ENCODE measurements around the gene TMTC4.
A peak's percentile ranks its signal among the peaks of the same experiment; 100 is the strongest.
"Not testable (repeated sequence)": the region's sequence is repeated elsewhere in the genome, so short reads cannot be mapped to it uniquely, and the experiment has no call there.

The TMTC4 gene

GRCh38 chr13:100707818-100708740 lies 33.5 kb upstream of the TMTC4 start:
- no peak overlapping the region for H3K4me3 ChIP-seq (ENCODE audit: low read depth, low read length)
- DNase-seq (ENCODE audit: low read depth) = no peak
- no peak for TF ChIP-seq CTCF (IDR thresholded peaks at IDR 0.05; ENCODE audit: control insufficient read depth, extremely low read depth, insufficient read depth)

GRCh38 chr13:100698331-100698730 lies 23.7 kb upstream of the TMTC4 start:
- not testable (repeated sequence) for H3K4me3 ChIP-seq (ENCODE audit: low read depth, low read length); DNase-seq (ENCODE audit: low read depth)

GRCh38 chr13:100695509-100695773 lies 20.8 kb upstream of the TMTC4 start:
- no peak for DNase-seq (ENCODE audit: low read depth)
- H3K4me3 ChIP-seq (ENCODE audit: low read depth, low read length) = no peak overlapping the region
- TF ChIP-seq CTCF (IDR thresholded peaks at IDR 0.05; ENCODE audit: control insufficient read depth, extremely low read depth, insufficient read depth) = no peak

GRCh38 chr13:100694722-100695508 lies 20.3 kb upstream of the TMTC4 start:
- H3K4me3 ChIP-seq (ENCODE audit: low read depth, low read length) = no peak overlapping the region
- peak; percentile 42 for TF ChIP-seq CTCF (IDR thresholded peaks at IDR 0.05; ENCODE audit: control insufficient read depth, extremely low read depth, insufficient read depth)
- DNase-seq (ENCODE audit: low read depth) = no peak

- H3K4me3 ChIP-seq (ENCODE audit: low read depth, low read length) = no peak overlapping the region
- no peak for TF ChIP-seq CTCF (IDR thresholded peaks at IDR 0.05; ENCODE audit: control insufficient read depth, extremely low read depth, insufficient read depth)
- no peak for DNase-seq (ENCODE audit: low read depth)
These were observed 14.6 kb upstream of the TMTC4 start for GRCh38 chr13:100689191-100689590.

- no peak overlapping the region for H3K4me3 ChIP-seq (ENCODE audit: low read depth, low read length)
- no peak for DNase-seq (ENCODE audit: low read depth)
- no peak for TF ChIP-seq CTCF (IDR thresholded peaks at IDR 0.05; ENCODE audit: control insufficient read depth, extremely low read depth, insufficient read depth)
These were observed 5.5 kb upstream of the TMTC4 start for GRCh38 chr13:100680131-100680530.

- H3K4me3 ChIP-seq (ENCODE audit: low read depth, low read length); DNase-seq (ENCODE audit: low read depth): not testable (repeated sequence)
These were observed 2.5 kb upstream of the TMTC4 start for GRCh38 chr13:100677128-100677527.
